ENCODE results near the gene AMFR.

DNA sequence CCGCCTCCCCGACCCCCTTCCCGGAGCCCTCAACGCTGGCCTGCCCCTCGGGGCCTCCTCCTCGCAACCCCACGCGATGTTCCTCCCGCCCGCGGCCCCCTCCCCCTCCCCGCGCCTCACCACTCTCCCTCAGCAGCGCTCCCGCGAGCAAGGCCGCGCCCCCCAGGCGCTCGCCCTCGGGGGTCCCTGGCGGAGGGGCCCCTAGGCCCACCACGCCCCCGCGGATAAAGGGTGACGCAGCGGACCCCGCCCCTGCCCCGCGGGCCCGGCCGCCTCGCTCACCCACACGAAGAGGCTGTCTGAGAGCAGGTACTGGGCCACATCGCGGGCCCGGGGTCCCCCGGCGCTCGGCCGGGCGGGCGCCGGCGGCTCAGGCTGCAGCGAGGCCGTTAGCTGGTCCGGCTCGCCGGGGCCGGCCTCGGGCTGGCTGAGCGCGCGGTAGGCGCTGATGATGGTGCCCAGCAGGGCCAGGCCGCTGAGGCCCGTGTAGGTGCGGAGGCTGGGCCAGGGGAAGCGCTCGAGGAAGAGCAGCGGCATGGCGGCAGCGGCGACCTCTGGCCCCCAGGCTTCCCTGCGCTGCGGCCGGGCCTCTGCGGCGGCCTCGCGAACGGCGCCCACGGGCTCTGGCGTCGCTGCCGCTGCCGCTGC, 430 bp downstream of the AMFR start:
- TF ChIP-seq MTA2 (IDR thresholded peaks at IDR 0.05; ENCODE audit: low read depth) (no peak), HCFC1 (IDR thresholded peaks at IDR 0.05; ENCODE audit: low read length) (no peak), FOXM1 (IDR thresholded peaks at IDR 0.05; ENCODE audit: low read depth, low read length) (no peak), ZNF622 (IDR thresholded peaks at IDR 0.05) (no peak), SREBF1 (IDR thresholded peaks at IDR 0.05; ENCODE audit: low read length) (no peak), SUZ12 (IDR thresholded peaks at IDR 0.05; ENCODE audit: unreplicated experiment) (no peak), SREBF2 (IDR thresholded peaks at IDR 0.05; ENCODE audit: low read length) (no peak)
- TF ChIP-seq, protein P1, sequence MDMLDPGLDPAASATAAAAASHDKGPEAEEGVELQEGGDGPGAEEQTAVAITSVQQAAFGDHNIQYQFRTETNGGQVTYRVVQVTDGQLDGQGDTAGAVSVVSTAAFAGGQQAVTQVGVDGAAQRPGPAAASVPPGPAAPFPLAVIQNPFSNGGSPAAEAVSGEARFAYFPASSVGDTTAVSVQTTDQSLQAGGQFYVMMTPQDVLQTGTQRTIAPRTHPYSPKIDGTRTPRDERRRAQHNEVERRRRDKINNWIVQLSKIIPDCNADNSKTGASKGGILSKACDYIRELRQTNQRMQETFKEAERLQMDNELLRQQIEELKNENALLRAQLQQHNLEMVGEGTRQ (IDR thresholded peaks at IDR 0.05; ENCODE audit: borderline replicate concordance, low read depth, low read length), result no peak
- TF ChIP-seq, protein P2, sequence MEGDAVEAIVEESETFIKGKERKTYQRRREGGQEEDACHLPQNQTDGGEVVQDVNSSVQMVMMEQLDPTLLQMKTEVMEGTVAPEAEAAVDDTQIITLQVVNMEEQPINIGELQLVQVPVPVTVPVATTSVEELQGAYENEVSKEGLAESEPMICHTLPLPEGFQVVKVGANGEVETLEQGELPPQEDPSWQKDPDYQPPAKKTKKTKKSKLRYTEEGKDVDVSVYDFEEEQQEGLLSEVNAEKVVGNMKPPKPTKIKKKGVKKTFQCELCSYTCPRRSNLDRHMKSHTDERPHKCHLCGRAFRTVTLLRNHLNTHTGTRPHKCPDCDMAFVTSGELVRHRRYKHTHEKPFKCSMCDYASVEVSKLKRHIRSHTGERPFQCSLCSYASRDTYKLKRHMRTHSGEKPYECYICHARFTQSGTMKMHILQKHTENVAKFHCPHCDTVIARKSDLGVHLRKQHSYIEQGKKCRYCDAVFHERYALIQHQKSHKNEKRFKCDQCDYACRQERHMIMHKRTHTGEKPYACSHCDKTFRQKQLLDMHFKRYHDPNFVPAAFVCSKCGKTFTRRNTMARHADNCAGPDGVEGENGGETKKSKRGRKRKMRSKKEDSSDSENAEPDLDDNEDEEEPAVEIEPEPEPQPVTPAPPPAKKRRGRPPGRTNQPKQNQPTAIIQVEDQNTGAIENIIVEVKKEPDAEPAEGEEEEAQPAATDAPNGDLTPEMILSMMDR (IDR thresholded peaks at IDR 0.05 in 2 of 3, conservative IDR thresholded peaks at IDR 0.05 in 1 of 3; ENCODE audit: control insufficient read depth in 2 of 3, extremely low read depth in 1 of 3, insufficient read depth in 1 of 3, low read depth in 3 of 3, low read length in 3 of 3), result no peak
- TF ChIP-seq, protein P3, sequence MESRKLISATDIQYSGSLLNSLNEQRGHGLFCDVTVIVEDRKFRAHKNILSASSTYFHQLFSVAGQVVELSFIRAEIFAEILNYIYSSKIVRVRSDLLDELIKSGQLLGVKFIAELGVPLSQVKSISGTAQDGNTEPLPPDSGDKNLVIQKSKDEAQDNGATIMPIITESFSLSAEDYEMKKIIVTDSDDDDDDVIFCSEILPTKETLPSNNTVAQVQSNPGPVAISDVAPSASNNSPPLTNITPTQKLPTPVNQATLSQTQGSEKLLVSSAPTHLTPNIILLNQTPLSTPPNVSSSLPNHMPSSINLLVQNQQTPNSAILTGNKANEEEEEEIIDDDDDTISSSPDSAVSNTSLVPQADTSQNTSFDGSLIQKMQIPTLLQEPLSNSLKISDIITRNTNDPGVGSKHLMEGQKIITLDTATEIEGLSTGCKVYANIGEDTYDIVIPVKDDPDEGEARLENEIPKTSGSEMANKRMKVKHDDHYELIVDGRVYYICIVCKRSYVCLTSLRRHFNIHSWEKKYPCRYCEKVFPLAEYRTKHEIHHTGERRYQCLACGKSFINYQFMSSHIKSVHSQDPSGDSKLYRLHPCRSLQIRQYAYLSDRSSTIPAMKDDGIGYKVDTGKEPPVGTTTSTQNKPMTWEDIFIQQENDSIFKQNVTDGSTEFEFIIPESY (IDR thresholded peaks at IDR 0.05), result no peak

Measured in GM12878 (cell line).